GM12878 (cell line): ENCODE measurements around the gene GARRE1. TPM values are rescaled to one million over a fixed set of nuclear protein-coding genes. Genes with fewer than 3 reads are reported as not detected.
A peak's percentile ranks its signal among the peaks of the same experiment; 100 is the strongest.

Experiments
- BCL11A ChIP-seq: IDR thresholded peaks from 2 replicates; pipeline ENCODE4 v1.6.1; 2011; ENCODE audit warnings: low read depth, low read length
- CTCF ChIP-seq, 3 experiments: IDR thresholded peaks in 2 of 3; conservative IDR thresholded peaks in 1 of 3; 2 replicates each; pipeline ENCODE4 v1.5.1; 2011; ENCODE audit warnings: low read depth in 3 of 3, low read length in 3 of 3, mild to moderate bottlenecking in 3 of 3, control low read depth in 2 of 3, moderate library complexity in 2 of 3, inconsistent platforms in 1 of 3, mixed read lengths in 1 of 3; ENCODE audit not compliant: control insufficient read depth in 2 of 3, insufficient read depth in 1 of 3; ENCODE audit errors: extremely low read depth in 1 of 3
- DPF2 ChIP-seq: fragments of 450-650 bp; IDR thresholded peaks from 2 replicates; pipeline ENCODE4 v1.6.1; 2017; ENCODE audit warnings: mild to moderate bottlenecking
- MAX ChIP-seq: IDR thresholded peaks from 2 replicates; pipeline ENCODE4 v1.6.1; 2012; ENCODE audit warnings: low read depth, low read length, improper control_type of control experiment
- MLLT1 ChIP-seq: fragments of 450-650 bp; IDR thresholded peaks from 2 replicates; pipeline ENCODE4 v1.6.1; 2016; ENCODE audit warnings: mild to moderate bottlenecking
- MTA2 ChIP-seq: fragments of 450-650 bp; IDR thresholded peaks from 2 replicates; pipeline ENCODE4 v1.6.1; 2016; ENCODE audit warnings: low read depth, mild to moderate bottlenecking, moderate library complexity
- NR2C1 ChIP-seq: fragments of 450-650 bp; IDR thresholded peaks from 2 replicates; pipeline ENCODE4 v1.6.1; 2017; ENCODE audit warnings: antibody characterized with exemption, mild to moderate bottlenecking, moderate library complexity
- RELA ChIP-seq: fragments of 450-650 bp; IDR thresholded peaks from 2 replicates; pipeline ENCODE4 v1.8.0; 2014; ENCODE audit warnings: borderline replicate concordance; ENCODE audit not compliant: partially characterized antibody
- REST ChIP-seq: IDR thresholded peaks from 2 replicates; pipeline ENCODE4 v1.6.1; 2012; ENCODE audit warnings: mild to moderate bottlenecking, low read depth, low read length
- SMAD5 ChIP-seq: IDR thresholded peaks from 2 replicates; pipeline ENCODE4 v1.6.1; 2016; ENCODE audit warnings: antibody characterized with exemption, low read depth
- SUPT20H ChIP-seq: IDR thresholded peaks from 2 replicates; pipeline ENCODE4 v1.6.1; 2011; ENCODE audit warnings: low read depth, mild to moderate bottlenecking, low read length, moderate library complexity, borderline replicate concordance; ENCODE audit not compliant: control insufficient read depth
- ZBTB11 ChIP-seq: fragments of 450-650 bp; formaldehyde crosslinking; IDR thresholded peaks from 2 replicates; pipeline ENCODE4 v1.5.0; 2022; ENCODE audit warnings: mild to moderate bottlenecking, missing genetic modification characterization
- ZNF687 ChIP-seq: fragments of 450-650 bp; IDR thresholded peaks from 2 replicates; pipeline ENCODE4 v1.6.1; 2017; ENCODE audit warnings: mild to moderate bottlenecking, moderate library complexity
- polyA plus RNA-seq, 11 experiments: library from polyadenylated mRNA; depleted of rRNA in 4 of 11; unstranded in 6 of 11; stranded (reverse) in 5 of 11; fragments of >200 nt; fragmentation: Nextera tagmentation in 4 of 11; fragmentation: Illumina TruSeq in 1 of 11; extraction: Ambion mirVana in 4 of 11; extraction: Trizol in 1 of 11; gene quantifications; 1 replicate in 1 of 11; 2 replicates in 10 of 11; pipeline versions ENCODE4 v1.2.1 to v1.2.3, GENCODE V29; 2011 to 2016; ENCODE audit warnings: inconsistent platforms in 2 of 11, missing spikeins in 2 of 11, low read depth in 1 of 11
- total RNA-seq, 4 experiments: library from RNA; depleted of rRNA in 3 of 4; stranded (reverse); fragments of >200 nt in 3 of 4; fragmentation: Illumina TruSeq in 1 of 4; extraction: Trizol in 1 of 4; gene quantifications; 2 replicates each; pipeline versions ENCODE4 v1.2.1 to v1.2.3, GENCODE V29; 2013 to 2021

Gene GARRE1
- total and polyA plus RNA-seq, 10 of the 15 experiments (the other 5 are each of a cell fraction or from before 2014, with no cell fraction given), result 1.1 to 9.4 (median 5.1) TPM

GRCh38 chr19:34254046-34254697, at the start of gene GARRE1 (continued):
- TF ChIP-seq CTCF (IDR thresholded peaks at IDR 0.05 in 2 of 3, conservative IDR thresholded peaks at IDR 0.05 in 1 of 3; ENCODE audit: control insufficient read depth in 2 of 3, extremely low read depth in 1 of 3, insufficient read depth in 1 of 3, low read depth in 3 of 3, low read length in 3 of 3), result no peak
- no peak for TF ChIP-seq MLLT1
- no peak for TF ChIP-seq REST
- TF ChIP-seq SMAD5, result peak; percentile 66; the same call in 1 of the 2 replicates
- TF ChIP-seq ZNF687, result 0 out of 2 replicates have a peak, but pooled peaks have one; percentile 22
- no peak for TF ChIP-seq BCL11A
- TF ChIP-seq NR2C1, result no peak
- peak; percentile 55 for TF ChIP-seq MAX
- TF ChIP-seq ZBTB11 (CRISPR knock-in tag), result no peak
- no peak for TF ChIP-seq SUPT20H
- no peak for TF ChIP-seq RELA
- TF ChIP-seq MTA2, result no peak; the same call in 1 of the 2 replicates
- TF ChIP-seq DPF2, result no peak
